Endothelial cell of umbilical vein (primary cell): ENCODE results near the gene THSD7A.

Experiments
- POLR2AphosphoS5 ChIP-seq: IDR thresholded peaks from 2 replicates; pipeline ENCODE4 v1.6.1; 2012; ENCODE audit warnings: low read depth, mild to moderate bottlenecking, control low read depth, low read length, moderate library complexity; ENCODE audit not compliant: insufficient read depth
- TF ChIP-seq, protein P1 (sequence below): IDR thresholded peaks from 2 replicates; pipeline ENCODE4 v1.6.1; 2011; ENCODE audit not compliant: insufficient read depth, insufficient read length
- TF ChIP-seq, protein P2 (sequence below), 2 donors: IDR thresholded peaks; 1 replicate in 1 of 2; 2 replicates in 1 of 2; pipeline ENCODE4 v1.5.1; 2011; ENCODE audit warnings: low read length in 2 of 2, mild to moderate bottlenecking in 2 of 2, moderate library complexity in 2 of 2, control low read depth in 1 of 2, inconsistent platforms in 1 of 2, low read depth in 1 of 2; ENCODE audit not compliant: insufficient read depth in 1 of 2; ENCODE audit errors: extremely low read depth in 1 of 2

DNA sequence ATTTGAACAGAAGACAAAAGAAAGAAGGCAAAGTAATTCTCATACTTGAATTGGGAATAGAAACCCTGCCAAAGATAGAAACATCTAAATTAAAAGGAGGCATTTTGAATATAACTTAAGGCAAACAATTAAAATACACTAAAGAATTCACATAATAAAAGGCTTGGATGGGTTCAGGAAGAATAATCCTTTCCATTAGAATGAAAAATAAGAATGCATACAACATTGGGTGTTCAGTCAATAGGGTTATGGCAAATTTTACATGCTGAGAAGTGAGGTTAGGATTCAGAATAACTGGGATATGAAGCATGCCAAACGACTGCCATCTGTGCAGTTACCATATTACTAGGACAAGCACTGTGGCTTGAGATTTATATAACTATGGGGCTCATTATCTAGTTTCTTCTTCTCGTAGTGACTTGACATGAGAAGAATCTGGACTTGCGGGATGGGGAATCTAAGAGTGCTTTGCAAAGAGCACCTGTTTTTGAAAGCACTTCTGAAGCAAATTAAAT, 326.5 kb downstream of the THSD7A start:
- TF ChIP-seq, protein P1, sequence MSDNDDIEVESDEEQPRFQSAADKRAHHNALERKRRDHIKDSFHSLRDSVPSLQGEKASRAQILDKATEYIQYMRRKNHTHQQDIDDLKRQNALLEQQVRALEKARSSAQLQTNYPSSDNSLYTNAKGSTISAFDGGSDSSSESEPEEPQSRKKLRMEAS = no peak
- TF ChIP-seq POLR2AphosphoS5 = no peak
- TF ChIP-seq, protein P2, sequence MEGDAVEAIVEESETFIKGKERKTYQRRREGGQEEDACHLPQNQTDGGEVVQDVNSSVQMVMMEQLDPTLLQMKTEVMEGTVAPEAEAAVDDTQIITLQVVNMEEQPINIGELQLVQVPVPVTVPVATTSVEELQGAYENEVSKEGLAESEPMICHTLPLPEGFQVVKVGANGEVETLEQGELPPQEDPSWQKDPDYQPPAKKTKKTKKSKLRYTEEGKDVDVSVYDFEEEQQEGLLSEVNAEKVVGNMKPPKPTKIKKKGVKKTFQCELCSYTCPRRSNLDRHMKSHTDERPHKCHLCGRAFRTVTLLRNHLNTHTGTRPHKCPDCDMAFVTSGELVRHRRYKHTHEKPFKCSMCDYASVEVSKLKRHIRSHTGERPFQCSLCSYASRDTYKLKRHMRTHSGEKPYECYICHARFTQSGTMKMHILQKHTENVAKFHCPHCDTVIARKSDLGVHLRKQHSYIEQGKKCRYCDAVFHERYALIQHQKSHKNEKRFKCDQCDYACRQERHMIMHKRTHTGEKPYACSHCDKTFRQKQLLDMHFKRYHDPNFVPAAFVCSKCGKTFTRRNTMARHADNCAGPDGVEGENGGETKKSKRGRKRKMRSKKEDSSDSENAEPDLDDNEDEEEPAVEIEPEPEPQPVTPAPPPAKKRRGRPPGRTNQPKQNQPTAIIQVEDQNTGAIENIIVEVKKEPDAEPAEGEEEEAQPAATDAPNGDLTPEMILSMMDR (IDR thresholded peaks at IDR 0.05; ENCODE audit: extremely low read depth in 1 of 2, insufficient read depth in 1 of 2, low read depth in 1 of 2, low read length in 2 of 2) = no peak
